ENCODE measurements around the gene GALNT7.

Gene GALNT7

GRCh38 chr4:173128199-173128890 lies 40.3 kb upstream of the GALNT7 start:
- H3K4me3 ChIP-seq (ENCODE audit: low read depth, low read length): no peak overlapping the region
- TF ChIP-seq CTCF (IDR thresholded peaks at IDR 0.05; ENCODE audit: low read depth, low read length, missing control alignments): no peak
- no peak for DNase-seq (ENCODE audit: low read depth)
- in situ Hi-C loops (cut with HindIII; ENCODE audit: low sequenced_read_pairs): no loop called here

GRCh38 chr4:173130687-173131086 lies 37.9 kb upstream of the GALNT7 start:
- no peak for DNase-seq (ENCODE audit: low read depth)
- in situ Hi-C loops (cut with HindIII; ENCODE audit: low sequenced_read_pairs): no loop called here
- no peak overlapping the region for H3K4me3 ChIP-seq (ENCODE audit: low read depth, low read length)
- no peak for TF ChIP-seq CTCF (IDR thresholded peaks at IDR 0.05; ENCODE audit: low read depth, low read length, missing control alignments)

- TF ChIP-seq CTCF (IDR thresholded peaks at IDR 0.05; ENCODE audit: low read depth, low read length, missing control alignments): no peak
- H3K4me3 ChIP-seq (ENCODE audit: low read depth, low read length): no peak overlapping the region
- in situ Hi-C loops (cut with HindIII; ENCODE audit: low sequenced_read_pairs): no loop called here
- no peak for DNase-seq (ENCODE audit: low read depth)
Observed at GRCh38 chr4:173134426-173134825, 34.2 kb upstream of the GALNT7 start.

GRCh38 chr4:173135241-173135847 lies 33.3 kb upstream of the GALNT7 start:
- no peak overlapping the region for H3K4me3 ChIP-seq (ENCODE audit: low read depth, low read length)
- in situ Hi-C loops (cut with HindIII; ENCODE audit: low sequenced_read_pairs): no loop called here
- DNase-seq (ENCODE audit: low read depth): no peak
- no peak for TF ChIP-seq CTCF (IDR thresholded peaks at IDR 0.05; ENCODE audit: low read depth, low read length, missing control alignments)

GRCh38 chr4:173138624-173139023 lies 30.0 kb upstream of the GALNT7 start:
- TF ChIP-seq CTCF (IDR thresholded peaks at IDR 0.05; ENCODE audit: low read depth, low read length, missing control alignments): no peak
- no peak overlapping the region for H3K4me3 ChIP-seq (ENCODE audit: low read depth, low read length)
- no peak for DNase-seq (ENCODE audit: low read depth)
- in situ Hi-C loops (cut with HindIII; ENCODE audit: low sequenced_read_pairs): no loop called here

GRCh38 chr4:173139561-173139960 lies 29.1 kb upstream of the GALNT7 start:
- H3K4me3 ChIP-seq (ENCODE audit: low read depth, low read length): no peak overlapping the region
- no peak for TF ChIP-seq CTCF (IDR thresholded peaks at IDR 0.05; ENCODE audit: low read depth, low read length, missing control alignments)
- DNase-seq (ENCODE audit: low read depth): no peak
- in situ Hi-C loops (cut with HindIII; ENCODE audit: low sequenced_read_pairs): no loop called here

Data from astrocyte of the cerebellum (primary cell).